ENCODE measurements around the gene R3HCC1L.

DNA sequence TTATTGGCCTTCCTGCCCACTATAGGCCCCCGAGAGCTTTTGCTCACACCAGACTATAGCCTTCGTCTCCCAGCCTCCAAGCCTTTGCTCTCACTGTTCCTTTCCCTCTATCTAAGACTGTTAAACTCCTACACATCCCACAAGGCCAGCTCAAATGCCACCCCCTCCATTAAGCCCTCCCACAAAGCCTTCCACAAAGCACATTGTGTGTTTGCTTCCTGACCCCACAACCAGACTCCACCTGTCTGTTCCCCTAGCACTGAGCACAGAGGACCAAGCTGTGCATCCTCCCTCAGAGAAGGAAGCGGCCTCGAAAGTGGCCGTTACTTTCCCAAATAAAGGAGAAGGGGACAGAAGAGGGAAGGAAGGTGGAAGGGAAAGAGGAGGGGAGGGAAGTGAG is 132.2 kb downstream of the R3HCC1L start:
- no peak for TF ChIP-seq POLR2AphosphoS5 (IDR thresholded peaks at IDR 0.05)
- TF ChIP-seq, protein P1, sequence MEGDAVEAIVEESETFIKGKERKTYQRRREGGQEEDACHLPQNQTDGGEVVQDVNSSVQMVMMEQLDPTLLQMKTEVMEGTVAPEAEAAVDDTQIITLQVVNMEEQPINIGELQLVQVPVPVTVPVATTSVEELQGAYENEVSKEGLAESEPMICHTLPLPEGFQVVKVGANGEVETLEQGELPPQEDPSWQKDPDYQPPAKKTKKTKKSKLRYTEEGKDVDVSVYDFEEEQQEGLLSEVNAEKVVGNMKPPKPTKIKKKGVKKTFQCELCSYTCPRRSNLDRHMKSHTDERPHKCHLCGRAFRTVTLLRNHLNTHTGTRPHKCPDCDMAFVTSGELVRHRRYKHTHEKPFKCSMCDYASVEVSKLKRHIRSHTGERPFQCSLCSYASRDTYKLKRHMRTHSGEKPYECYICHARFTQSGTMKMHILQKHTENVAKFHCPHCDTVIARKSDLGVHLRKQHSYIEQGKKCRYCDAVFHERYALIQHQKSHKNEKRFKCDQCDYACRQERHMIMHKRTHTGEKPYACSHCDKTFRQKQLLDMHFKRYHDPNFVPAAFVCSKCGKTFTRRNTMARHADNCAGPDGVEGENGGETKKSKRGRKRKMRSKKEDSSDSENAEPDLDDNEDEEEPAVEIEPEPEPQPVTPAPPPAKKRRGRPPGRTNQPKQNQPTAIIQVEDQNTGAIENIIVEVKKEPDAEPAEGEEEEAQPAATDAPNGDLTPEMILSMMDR (IDR thresholded peaks at IDR 0.05) = no peak
- no peak for TF ChIP-seq POLR2A (IDR thresholded peaks at IDR 0.05)

All from breast epithelium (tissue), 3 donors.